Testis (tissue), 3 donors: Measurements from ENCODE around the gene IL1RAPL1. TPM values are rescaled to one million over a fixed set of nuclear protein-coding genes. Genes with fewer than 3 reads are reported as not detected.

ENCODE experiments used
- DNase-seq: peaks from one replicate; pipeline ENCODE4 v3.0.0-alpha.2; 2019
- H3K27ac ChIP-seq, 2 donors: fragments of 200-600 bp; sonication (generic); one replicate each; pipeline ENCODE4 v1.5.1; 2019
- H3K27me3 ChIP-seq: fragments of 200-600 bp; sonication (generic); one replicate; pipeline ENCODE4 v1.5.1; 2019
- H3K36me3 ChIP-seq: fragments of 200-600 bp; sonication (generic); one replicate; pipeline ENCODE4 v1.5.1; 2017; ENCODE audit warnings: low read depth; ENCODE audit errors: missing control alignments
- H3K4me1 ChIP-seq: fragments of 200-600 bp; sonication (generic); one replicate; pipeline ENCODE4 v1.5.1; 2019
- H3K4me3 ChIP-seq, 2 donors: fragments of 200-600 bp; sonication (generic); one replicate each; pipeline ENCODE4 v1.5.1; 2017 to 2019
- H3K9me3 ChIP-seq: fragments of 200-600 bp; sonication (generic); one replicate; pipeline ENCODE4 v1.5.1; 2017
- POLR2A ChIP-seq: fragments of 450-650 bp; IDR thresholded peaks from one replicate; pipeline ENCODE4 v1.6.1; 2017; ENCODE audit warnings: antibody characterized with exemption, mild to moderate bottlenecking, moderate library complexity
- WGBS, 2 donors: methylation state at CpG; one replicate each; pipeline ENCODE4 v1.1.5; 2018; 5-methylcytosine and 5-hydroxymethylcytosine counted together
- intact Hi-C: fragments of 100-400 bp; cut with DNase I; formaldehyde crosslinking; loops from one replicate; pipeline ENCODE4 v1.15.1; 2023; ENCODE audit warnings: low total_unique reads
- polyA plus RNA-seq: library from polyadenylated mRNA; stranded (reverse); fragments of 350-450 nt; fragmentation: Illumina TruSeq; extraction: RNeasy Lipid Tissue Mini Kit (QIAGEN cat#74804); gene quantifications from one replicate; pipeline ENCODE4 v1.2.3, GENCODE V29; 2014; ENCODE audit warnings: low read depth, low replicate concordance; ENCODE audit not compliant: insufficient read depth
- total RNA-seq, 2 donors: library from RNA; depleted of rRNA; stranded (reverse); fragments of >200 nt; gene quantifications; one replicate each; pipeline ENCODE4 v1.2.3, GENCODE V29; 2016
- TF ChIP-seq, protein P1 (sequence below), 3 experiments: fragments of 450-650 bp in 2 of 3; fragments of 200-600 bp in 1 of 3; sonication (generic) in 1 of 3; IDR thresholded peaks; one replicate each; pipeline ENCODE4 v1.5.1; 2016 to 2019; ENCODE audit warnings: antibody characterized with exemption in 3 of 3, mild to moderate bottlenecking in 2 of 3, moderate library complexity in 1 of 3

Gene IL1RAPL1
- total and polyA plus RNA-seq, 3 donors from 2014 or later: 0.13 to 0.94 (median 0.93) TPM

DNA sequence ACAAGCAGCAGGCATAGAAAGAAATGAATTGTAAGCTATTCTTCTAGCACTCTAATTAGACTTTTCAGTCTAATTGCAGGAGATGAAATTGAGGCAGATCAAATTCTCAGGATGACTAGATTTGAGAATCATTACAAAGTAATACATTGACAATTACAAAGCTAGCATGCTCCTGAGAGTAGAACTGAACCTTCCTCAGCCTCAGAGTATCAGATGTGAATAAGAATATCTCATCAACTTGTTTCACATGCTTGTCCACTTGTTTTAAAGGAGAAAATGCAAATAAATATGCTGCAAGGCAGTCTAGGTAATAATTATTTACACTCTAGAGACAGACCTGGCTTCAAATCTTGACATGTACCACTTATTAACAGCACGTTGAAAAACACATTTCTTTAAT lies 1137.1 kb downstream of the IL1RAPL1 start:
- no peak overlapping the region for H3K4me3 ChIP-seq
- H3K4me1 ChIP-seq: no peaks in the 10 kb centered on the region
- no peaks in the 10 kb centered on the region for H3K27me3 ChIP-seq
- H3K27ac ChIP-seq: no peak overlapping the region
- 61 to 88% methylated on average over 1 of the region's 1 CpG for WGBS, 2 donors
- no peaks in the 10 kb centered on the region for H3K9me3 ChIP-seq
- no peaks in the 10 kb centered on the region for H3K36me3 ChIP-seq
- DNase-seq: no peak
- TF ChIP-seq, protein P1, sequence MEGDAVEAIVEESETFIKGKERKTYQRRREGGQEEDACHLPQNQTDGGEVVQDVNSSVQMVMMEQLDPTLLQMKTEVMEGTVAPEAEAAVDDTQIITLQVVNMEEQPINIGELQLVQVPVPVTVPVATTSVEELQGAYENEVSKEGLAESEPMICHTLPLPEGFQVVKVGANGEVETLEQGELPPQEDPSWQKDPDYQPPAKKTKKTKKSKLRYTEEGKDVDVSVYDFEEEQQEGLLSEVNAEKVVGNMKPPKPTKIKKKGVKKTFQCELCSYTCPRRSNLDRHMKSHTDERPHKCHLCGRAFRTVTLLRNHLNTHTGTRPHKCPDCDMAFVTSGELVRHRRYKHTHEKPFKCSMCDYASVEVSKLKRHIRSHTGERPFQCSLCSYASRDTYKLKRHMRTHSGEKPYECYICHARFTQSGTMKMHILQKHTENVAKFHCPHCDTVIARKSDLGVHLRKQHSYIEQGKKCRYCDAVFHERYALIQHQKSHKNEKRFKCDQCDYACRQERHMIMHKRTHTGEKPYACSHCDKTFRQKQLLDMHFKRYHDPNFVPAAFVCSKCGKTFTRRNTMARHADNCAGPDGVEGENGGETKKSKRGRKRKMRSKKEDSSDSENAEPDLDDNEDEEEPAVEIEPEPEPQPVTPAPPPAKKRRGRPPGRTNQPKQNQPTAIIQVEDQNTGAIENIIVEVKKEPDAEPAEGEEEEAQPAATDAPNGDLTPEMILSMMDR (IDR thresholded peaks at IDR 0.05): no peak
- no peak for TF ChIP-seq POLR2A
- intact Hi-C loops: no loop called here

DNA sequence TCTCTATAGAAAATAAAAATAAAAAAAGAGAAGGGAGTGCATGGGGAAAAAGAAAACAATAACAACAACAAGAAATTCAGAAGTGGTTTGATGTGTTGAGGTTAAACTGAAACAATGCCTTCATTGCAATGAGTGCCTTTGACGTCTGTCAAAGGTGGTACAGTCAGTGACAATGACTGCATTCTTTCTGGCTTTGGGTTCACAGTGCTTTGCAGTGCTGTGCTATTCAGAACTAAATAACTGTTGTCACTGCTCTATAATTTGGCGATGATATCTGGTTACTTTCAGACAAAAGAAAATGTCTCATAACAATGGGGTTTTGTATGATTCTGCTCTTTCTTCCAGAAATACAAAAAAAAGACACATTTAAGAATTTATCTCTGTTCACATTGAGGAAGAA lies 1139.6 kb downstream of the IL1RAPL1 start:
- WGBS, 2 donors: 67 to 87% methylated on average over 2 of the region's 2 CpGs
- no peak for TF ChIP-seq POLR2A
- TF ChIP-seq, protein P1 (IDR thresholded peaks at IDR 0.05): no peak
- peak; percentile 15 for DNase-seq
- Histone ChIP-seq H3K4me3 (no peak overlapping the region), H3K9me3 (no peaks in the 10 kb centered on the region), H3K27ac (no peak overlapping the region), H3K36me3 (no peaks in the 10 kb centered on the region), H3K4me1 (no peaks in the 10 kb centered on the region), H3K27me3 (no peaks in the 10 kb centered on the region)
- intact Hi-C loops: no loop called here

DNA sequence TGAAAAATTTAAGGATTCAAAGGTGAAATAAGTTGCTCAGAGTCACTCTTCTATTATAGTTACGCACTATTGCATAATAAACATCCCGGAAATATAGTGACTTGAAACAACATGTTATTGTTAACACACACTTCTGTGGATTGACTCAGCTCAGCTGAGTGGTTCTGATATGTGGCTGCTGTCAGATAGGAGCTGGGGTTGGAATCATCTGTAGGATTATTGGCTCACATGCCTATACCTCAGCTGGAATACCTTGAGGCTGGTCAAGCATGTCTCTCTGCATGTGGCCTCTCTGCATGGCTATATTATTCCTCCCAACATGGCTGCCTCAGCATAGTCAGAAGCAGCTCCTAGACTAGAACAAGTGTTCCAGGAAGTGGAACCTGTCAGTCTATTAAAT lies 1141.4 kb downstream of the IL1RAPL1 start:
- TF ChIP-seq POLR2A: no peak
- TF ChIP-seq, protein P1 (IDR thresholded peaks at IDR 0.05): no peak
- no peaks in the 10 kb centered on the region for H3K9me3 ChIP-seq
- no peak overlapping the region for H3K27ac ChIP-seq
- intact Hi-C loops: no loop called here
- 95 to 100% methylated on average over 2 of the region's 2 CpGs for WGBS, 2 donors
- DNase-seq: no peak
- H3K36me3 ChIP-seq: no peaks in the 10 kb centered on the region
- H3K4me3 ChIP-seq: no peak overlapping the region
- no peaks in the 10 kb centered on the region for H3K4me1 ChIP-seq
- no peaks in the 10 kb centered on the region for H3K27me3 ChIP-seq

DNA sequence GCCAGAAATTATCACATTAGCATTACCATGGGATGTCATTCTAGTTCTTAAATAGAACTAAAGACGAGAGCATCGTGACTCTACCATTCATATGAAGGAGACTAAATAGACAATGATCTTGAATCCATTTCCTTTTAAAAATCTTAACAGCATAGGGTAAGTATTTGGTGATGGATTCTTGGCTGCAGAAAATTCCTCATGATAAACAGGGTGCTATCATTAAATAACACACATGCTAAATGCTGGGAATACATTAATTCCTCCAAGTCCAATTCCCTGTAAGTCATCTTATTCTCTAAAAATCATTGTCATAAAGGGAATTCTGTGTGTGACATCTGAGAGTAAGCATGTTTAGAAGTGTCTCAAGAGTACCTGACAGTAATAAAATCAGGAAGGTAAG lies 1157.7 kb downstream of the IL1RAPL1 start:
- DNase-seq: no peak
- H3K36me3 ChIP-seq: no peaks in the 10 kb centered on the region
- no peak overlapping the region for H3K4me3 ChIP-seq
- TF ChIP-seq POLR2A: no peak
- TF ChIP-seq, protein P1 (IDR thresholded peaks at IDR 0.05): no peak
- intact Hi-C loops: no loop called here
- H3K9me3 ChIP-seq: no peaks in the 10 kb centered on the region
- no peaks in the 10 kb centered on the region for H3K27me3 ChIP-seq
- no peak overlapping the region for H3K27ac ChIP-seq
- H3K4me1 ChIP-seq: no peaks in the 10 kb centered on the region
- WGBS, 2 donors: 90 to 96% methylated on average over 2 of the region's 2 CpGs

DNA sequence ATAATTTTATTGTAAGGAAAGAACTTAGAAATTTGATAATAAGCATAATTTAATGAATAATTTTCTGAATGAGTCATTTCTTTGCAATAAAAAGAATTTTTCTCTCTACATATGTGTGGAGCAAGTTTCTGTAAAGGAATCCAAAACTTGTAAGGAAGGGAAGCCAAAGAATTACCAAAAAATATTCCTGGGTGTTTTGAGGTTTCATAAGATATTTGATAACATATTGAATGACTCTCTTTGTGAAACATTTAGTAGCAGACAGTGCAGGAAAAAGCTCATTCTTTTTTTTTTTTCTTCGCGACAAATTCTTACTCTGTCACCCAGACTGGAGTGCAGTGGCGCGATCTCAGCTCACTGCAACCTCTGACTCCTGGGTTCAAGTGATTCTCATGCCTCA lies 1159.1 kb downstream of the IL1RAPL1 start:
- H3K27ac ChIP-seq: no peak overlapping the region
- no peak for DNase-seq
- intact Hi-C loops: no loop called here
- TF ChIP-seq POLR2A: no peak
- TF ChIP-seq, protein P1 (IDR thresholded peaks at IDR 0.05): no peak
- H3K9me3 ChIP-seq: no peaks in the 10 kb centered on the region
- no peaks in the 10 kb centered on the region for H3K36me3 ChIP-seq
- no peaks in the 10 kb centered on the region for H3K27me3 ChIP-seq
- WGBS, 2 donors: 78 to 91% methylated on average over 4 of the region's 4 CpGs
- H3K4me3 ChIP-seq: no peak overlapping the region
- H3K4me1 ChIP-seq: no peaks in the 10 kb centered on the region
